Measurements from ENCODE around the gene NLN. TPM values are rescaled to one million over a fixed set of nuclear protein-coding genes. Genes with fewer than 3 reads are reported as not detected.

Gene NLN
- total and polyA plus RNA-seq, 9 of the 15 experiments (the other 6 are each of a cell fraction or from before 2014, with no cell fraction given): 6.9 to 45.2 (median 28.8) TPM

GRCh38 chr5:65861830-65862241 lies 139.8 kb downstream of the NLN start:
- Histone ChIP-seq H3K4me1 (replicated peaks in 1 of 2; ENCODE audit: control insufficient read depth in 2 of 2, insufficient read depth in 2 of 2, low read length in 2 of 2) (no peaks in the 10 kb centered on the region), H3K9me1 (ENCODE audit: control insufficient read depth, insufficient read depth, low read length) (no peaks in the 10 kb centered on the region), H3K4me2 (ENCODE audit: insufficient read depth, low read length) (no peak overlapping the region), H3K9ac (ENCODE audit: insufficient read depth in 1 of 2, low read depth in 2 of 2, low read length in 2 of 2) (no peak overlapping the region), H3K27me3 (ENCODE audit: control insufficient read depth in 2 of 2, insufficient read depth in 2 of 2, low read length in 2 of 2) (no peaks in the 10 kb centered on the region; a peak in 1 of 5 replicates), H3K9me3 (replicated peaks; ENCODE audit: control insufficient read depth, insufficient read depth, low read depth, low read length) (no peaks in the 10 kb centered on the region), H3K79me2 (ENCODE audit: control insufficient read depth, insufficient read depth, low read length) (no peaks in the 10 kb centered on the region), H3K36me3 (ENCODE audit: control insufficient read depth, insufficient read depth, low read length) (no peaks in the 10 kb centered on the region), H3K4me3 (no peak overlapping the region), H4K20me1 (replicated peaks; ENCODE audit: control insufficient read depth, insufficient read depth, low read length) (no peaks in the 10 kb centered on the region), H2AFZ (ENCODE audit: low read depth, low read length) (no peak overlapping the region), H3K27ac (ENCODE audit: extremely low read depth, low read depth, low read length) (no peak overlapping the region)
- ChIA-PET POLR2A (interaction anchor here (0.9 kb wide), 1 partner anchor 64 kb away, joined by 3 read pairs; no protein-coding TSS in a partner anchor), CTCF (ENCODE audit: low intra/inter-chr PET ratio) (no interaction called here)
- FAIRE-seq: no peak
- 15% methylated on average over 1 of the region's 3 CpGs for WGBS (ENCODE audit: insufficient coverage, low coverage, missing lambda C conversion rate)
- no peak for DNase-seq (ENCODE audit: extremely low read depth in 1 of 4, low spot score in 3 of 4)
- in situ Hi-C loops (cut with MboI): no loop called here
- intact Hi-C loops (cut with micrococcal nuclease): no loop called here
- BruUV-seq (replicated peaks): no TSS peak
- no peak for ATAC-seq
- TF ChIP-seq FIP1L1 (IDR thresholded peaks at IDR 0.05; ENCODE audit: low read depth, low read length, poor library complexity, severe bottlenecking): no peak
- TF ChIP-seq ZFP1 (CRISPR knock-in tag; IDR thresholded peaks at IDR 0.05): no peak
- no peak for TF ChIP-seq KLF1 (tag; IDR thresholded peaks at IDR 0.05)
- TF ChIP-seq LCOR (CRISPR knock-in tag; IDR thresholded peaks at IDR 0.05): no peak
- TF ChIP-seq ZMIZ1 (IDR thresholded peaks at IDR 0.05; ENCODE audit: low read depth in 2 of 2, low read length in 2 of 2): no peak
- TF ChIP-seq E2F6 (IDR thresholded peaks at IDR 0.05; ENCODE audit: borderline replicate concordance in 1 of 2, extremely low read depth in 1 of 2, insufficient read depth in 1 of 2, insufficient read length in 1 of 2, low read depth in 1 of 2, low read length in 1 of 2, poor library complexity in 1 of 2, severe bottlenecking in 1 of 2): no peak
- TF ChIP-seq NCOR1 (IDR thresholded peaks at IDR 0.05): no peak
- TF ChIP-seq CBX5 (IDR thresholded peaks at IDR 0.05; ENCODE audit: borderline replicate concordance, low read depth): no peak
- TF ChIP-seq MAX (CRISPR knock-in tag; IDR thresholded peaks at IDR 0.05): no peak
- no peak for TF ChIP-seq FOXP4 (CRISPR knock-in tag; IDR thresholded peaks at IDR 0.05; ENCODE audit: borderline replicate concordance)
- TF ChIP-seq TCFL5 (CRISPR knock-in tag; conservative IDR thresholded peaks at IDR 0.05): no peak
- no peak for TF ChIP-seq CTCFL (IDR thresholded peaks at IDR 0.05; ENCODE audit: borderline replicate concordance, insufficient read depth, low read depth, low read length, poor library complexity, severe bottlenecking)
- no peak for TF ChIP-seq BMI1 (IDR thresholded peaks at IDR 0.05; ENCODE audit: low read length)
